ENCODE results near the gene CLASP2.
"Not testable (repeated sequence)": the region's sequence is repeated elsewhere in the genome, so short reads cannot be mapped to it uniquely, and the experiment has no call there.

CLASP2 gene

DNA sequence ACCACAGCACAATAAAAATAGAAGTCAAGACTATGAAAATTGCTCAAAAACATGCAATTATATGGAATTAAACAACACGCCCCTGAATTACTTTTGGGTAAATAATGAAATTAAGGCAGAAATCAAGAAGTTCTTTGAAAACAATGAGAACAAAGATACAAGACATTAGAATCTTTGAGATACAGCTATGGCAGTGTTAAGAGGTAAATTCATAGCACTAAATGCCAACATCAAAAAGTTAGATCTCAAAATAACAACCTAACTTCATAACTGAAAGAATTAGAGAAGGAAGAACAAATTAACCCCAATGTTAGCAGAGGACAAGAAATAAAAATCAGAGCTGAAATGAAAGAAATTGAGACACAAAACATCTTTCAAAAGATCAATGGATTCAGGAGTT, 191.3 kb downstream of the CLASP2 start:
- DNase-seq: no peak

DNA sequence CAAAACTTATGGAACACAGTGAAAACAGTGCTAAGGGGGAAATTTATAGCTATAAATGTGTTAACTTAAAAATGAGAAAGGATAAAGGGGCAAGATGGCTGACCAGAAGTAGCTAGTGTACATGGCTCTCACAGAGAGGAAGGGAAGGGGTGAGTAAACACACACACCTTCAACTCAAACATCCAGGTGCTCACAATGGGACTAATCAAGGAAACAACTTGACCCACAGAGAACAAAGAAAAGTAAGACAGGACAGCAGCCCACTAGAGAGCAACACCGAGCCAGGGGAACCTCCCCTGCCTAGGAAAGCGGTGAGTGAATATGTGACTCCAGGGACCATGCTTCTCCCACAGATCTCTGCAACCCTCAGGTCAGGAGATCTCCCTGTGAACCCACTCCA, 192.8 kb downstream of the CLASP2 start:
- no peak for DNase-seq

DNA sequence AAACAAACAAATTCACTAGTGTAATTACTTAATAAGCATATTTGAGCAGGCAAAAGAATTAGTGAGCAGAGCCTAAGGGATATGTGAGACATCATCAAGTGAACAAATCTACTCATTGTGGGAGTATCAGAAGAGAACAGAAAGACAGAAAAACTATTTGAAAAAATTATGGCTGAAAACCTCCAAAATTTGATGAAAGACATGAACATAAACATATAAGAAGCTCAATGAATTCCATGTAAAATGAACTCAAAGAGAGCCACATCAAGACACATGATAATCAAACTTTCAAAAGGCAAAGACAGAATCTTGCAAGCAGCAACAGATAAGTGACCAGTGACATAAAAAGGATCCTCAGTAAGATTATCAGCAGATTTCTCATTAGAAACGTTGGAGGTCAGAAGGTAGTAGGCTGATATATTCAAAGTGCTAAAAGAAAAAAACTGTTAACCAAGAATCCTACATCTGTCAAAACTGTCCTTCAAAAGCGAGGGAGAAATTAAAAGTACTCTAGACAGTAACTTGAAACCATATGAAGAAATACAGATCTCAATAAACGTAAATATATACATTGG, 194.9 kb downstream of the CLASP2 start:
- no peak for DNase-seq

DNA sequence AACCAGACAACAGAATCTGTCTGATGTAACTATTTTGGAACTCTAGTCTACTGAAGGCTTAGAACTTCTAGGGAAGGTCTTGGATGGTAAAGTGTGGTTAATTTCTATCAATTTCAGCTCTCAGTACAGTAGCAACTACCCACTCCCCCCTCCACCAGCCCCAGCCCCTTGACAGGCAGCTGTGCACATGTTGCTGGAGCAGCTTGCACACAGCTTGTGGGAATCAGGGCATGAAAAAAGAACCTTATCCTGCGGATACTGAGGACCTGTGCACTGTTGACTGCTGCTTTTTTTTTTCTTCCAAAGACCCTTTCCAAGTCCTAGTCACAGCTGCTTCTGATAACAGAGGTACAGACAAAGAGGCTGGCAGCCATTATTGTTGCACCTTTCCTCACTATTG, 196.3 kb downstream of the CLASP2 start:
- no peak for DNase-seq

DNA sequence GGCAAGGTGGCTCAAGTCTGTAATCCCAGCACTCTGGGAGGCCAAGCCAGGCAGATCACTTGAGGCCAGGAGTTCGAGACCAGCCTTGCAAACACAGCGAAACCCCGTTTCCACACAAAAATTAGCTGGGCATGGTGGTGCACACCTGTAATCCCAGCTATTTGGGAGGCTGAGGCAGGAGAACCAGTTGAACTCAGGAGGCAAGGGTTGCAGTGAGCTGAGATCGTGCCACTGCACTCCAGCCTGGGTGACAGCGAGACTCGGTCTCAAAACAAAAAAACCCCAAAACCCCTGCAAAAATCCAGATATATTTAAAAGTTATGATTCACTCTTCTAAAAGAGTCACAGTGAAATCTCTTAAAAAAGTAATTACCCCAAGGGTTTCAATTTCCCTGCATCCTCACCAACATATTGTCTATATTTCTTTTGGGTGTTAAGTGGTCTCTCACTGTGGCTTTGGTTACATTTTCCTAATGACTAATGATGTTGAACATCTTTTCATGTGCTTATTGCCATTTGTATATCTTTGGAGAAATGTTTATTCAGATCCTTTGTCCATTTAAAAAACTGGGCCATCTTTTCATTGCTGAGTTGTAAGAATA, 204.7 kb downstream of the CLASP2 start:
- no peak for DNase-seq

DNA sequence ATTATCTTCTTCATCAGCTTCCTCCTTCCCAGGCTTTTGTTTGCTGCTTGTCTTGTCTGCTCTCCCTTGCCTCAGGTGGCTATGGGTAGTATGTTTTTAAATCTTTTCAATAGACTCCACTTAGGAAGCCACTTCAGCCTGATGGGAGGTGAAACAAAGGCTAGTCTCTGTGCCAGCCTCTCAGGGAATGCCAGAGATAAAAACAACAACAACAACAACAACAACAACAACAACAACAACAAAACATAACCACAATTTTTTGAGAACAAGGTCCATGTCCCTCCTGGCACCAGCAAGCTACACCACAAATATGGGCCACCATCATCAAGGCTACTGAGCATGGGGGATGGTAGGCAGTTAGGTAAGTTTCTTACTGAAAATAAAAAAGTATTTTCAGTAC, 213.0 kb downstream of the CLASP2 start:
- DNase-seq: no peak

DNA sequence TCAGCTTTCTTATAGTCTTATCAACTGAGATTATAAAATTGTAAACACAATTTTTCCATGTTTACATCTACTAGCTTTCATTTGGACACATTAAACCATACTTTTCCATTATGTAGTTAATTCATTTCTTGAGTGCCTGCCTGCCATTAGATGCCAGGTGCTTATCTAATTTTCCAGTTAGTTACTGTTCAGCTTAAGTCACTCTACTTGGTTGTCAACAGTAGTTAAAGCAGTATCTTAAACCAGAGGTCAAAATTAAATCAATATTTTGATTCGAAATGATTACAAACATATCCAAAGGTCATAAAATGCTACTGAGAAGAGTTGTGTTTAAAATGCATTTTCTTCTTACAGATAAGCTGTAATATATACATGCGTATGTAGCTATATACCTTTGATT, 221.6 kb downstream of the CLASP2 start:
- DNase-seq: no peak

DNA sequence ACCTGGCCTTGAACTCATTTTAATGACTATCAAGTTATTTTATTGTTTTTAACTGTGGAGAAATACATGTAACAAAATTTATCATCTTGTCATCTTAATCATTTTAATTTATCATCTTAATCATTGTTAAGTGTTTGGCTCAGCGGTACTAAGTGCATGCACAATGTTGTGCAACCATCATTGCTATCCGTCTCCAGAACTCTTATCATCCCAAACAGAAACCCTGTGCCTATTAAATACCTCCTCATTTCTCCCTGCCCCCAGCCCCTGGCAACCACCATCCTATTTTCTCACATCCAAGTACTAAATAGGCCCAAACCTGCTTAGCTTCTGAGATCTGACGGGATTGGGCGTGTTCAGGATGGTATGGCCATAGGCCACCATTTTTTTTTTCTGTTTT, 226.3 kb downstream of the CLASP2 start:
- no peak for DNase-seq

DNA sequence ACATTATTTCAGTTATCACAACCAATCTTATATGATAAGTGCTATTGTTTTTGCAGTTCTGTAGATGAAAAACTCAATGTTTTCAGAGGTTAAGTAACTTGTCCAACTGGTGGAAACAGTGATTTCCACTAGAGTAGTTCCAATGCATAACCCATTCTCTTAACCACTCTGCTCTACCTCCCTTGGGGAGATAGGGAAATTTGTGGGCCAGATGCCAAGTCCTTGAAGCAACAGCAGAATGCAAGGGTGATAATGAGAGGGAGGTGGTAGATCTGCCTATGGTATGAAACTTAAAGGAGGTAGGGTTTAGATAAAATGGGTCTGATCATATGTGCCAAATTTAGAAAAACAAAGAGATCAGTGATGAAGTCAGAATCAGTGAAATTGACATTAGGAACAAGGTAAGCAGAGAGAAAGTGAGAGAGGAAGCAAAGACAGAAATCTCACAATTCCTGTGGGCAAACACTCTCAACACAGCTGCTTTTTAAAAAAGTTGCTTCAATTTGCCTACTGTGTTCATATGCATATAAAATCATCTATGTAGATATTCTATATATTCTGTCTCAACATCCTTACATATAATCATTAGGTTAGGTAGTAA, 227.3 kb downstream of the CLASP2 start:
- no peak for DNase-seq

DNA sequence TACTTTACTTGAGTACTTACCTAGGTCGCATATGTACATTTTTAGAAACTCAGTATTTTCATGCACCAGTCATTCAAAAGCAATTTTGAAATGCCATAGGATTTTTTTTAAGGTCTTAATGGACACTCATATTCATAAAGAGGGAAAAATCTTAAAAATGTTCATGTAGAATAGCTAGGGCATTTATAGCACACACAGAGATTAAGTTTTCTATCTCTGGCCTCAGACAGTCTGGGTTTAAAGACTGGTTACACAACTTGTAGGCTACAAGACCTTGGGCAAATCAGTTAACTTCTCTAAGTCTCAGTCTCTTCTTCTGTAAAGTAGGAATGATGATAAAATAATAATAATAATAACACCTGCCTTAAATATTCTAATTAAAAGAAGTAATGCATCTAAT, 229.4 kb downstream of the CLASP2 start:
- no peak for DNase-seq

DNA sequence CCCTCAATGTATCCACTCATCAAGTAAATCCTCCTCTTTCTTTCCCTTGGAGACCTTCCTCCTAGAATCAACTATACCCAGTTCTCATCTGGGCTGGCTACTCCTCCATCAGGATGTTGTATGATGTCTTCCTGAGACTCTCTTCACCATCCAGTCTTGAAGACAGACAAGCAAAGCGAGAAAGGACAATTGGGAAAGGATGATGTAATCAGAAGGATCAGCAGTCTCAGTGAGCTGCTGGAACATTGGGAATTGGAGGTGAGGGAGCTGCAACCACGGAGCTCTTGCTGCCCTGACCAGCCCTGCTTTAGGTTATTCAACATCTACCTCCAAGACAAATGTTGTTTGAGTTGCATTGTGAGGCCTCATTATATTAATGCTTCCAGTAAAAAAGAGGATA, 229.8 kb downstream of the CLASP2 start:
- DNase-seq: no peak

DNA sequence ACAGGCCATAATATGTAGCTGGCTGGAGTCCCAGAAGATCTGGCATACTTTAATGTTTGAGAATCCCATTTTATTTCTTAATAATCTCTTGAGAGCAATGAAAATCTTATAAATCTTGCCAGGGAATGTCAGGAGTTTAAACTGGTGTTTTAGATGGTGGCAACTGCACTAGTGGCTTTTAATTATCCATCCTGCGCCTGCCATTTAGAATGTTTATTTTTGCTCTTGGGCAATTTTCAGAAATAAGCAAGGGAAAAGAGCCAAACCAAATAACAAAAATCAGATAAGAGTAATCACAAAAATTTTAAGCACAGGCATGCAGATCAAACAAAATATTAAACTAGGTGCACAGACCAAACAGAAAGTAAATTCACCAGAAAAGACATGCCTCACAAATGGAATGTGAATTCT, 235.9 kb downstream of the CLASP2 start:
- DNase-seq: no peak

DNA sequence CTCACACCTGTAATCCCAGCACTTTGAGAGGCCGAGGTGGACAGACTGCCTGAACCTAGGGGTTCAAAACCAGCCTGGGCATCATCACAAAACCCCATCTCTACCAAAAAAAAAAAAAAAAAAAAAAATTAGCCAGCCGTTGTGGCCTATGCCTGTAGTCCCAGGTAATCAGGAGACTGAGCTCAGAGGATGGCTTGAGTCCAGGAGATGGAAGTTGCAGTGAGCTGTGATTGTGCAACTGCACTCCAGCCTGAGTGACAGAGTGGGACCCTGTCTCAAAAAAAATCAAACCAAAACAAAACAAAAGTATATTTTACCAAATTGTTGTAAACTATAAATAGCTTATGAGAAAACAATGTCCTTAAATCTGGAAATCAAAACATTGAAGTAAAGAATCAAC, 243.2 kb downstream of the CLASP2 start:
- no peak for DNase-seq

DNA sequence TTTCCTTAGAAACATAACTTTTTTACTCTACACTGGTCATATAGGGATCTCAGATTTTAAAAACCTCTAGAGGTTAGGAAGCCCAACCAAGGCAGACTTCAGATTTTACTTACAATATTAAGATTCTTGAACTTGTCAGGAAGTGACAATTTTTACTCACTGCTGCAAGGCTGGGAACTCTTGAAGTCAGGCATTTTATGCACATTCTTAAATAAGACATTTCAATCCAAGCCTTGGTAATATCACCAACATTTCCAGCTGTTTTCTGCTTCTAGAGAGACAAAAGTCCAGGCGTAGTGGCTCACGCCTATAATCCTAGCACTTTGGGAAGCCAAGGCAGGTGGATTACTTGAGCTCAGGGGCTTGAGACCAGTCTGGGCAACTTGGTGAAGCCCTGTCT, 244.2 kb downstream of the CLASP2 start:
- no peak for DNase-seq

DNA sequence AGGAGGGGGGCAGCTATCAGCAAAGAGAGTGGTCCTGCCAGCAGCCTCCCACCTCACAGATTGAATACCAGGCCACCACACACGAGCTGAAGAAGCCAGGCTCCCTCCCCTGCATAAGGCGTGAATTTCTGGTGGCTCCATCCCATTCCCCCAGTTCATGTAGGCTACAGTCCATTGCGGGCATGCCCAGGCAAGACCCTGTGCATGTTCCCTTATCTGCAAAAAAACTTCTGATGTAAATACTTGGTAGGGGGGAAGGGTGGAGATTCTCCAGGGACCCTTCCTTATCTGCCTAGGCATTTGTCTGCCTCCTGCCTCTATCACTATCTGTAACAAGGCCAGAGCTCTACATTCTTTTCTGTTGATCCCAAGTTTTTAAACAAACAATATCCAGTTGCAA, 250.3 kb downstream of the CLASP2 start:
- DNase-seq: no peak

DNA sequence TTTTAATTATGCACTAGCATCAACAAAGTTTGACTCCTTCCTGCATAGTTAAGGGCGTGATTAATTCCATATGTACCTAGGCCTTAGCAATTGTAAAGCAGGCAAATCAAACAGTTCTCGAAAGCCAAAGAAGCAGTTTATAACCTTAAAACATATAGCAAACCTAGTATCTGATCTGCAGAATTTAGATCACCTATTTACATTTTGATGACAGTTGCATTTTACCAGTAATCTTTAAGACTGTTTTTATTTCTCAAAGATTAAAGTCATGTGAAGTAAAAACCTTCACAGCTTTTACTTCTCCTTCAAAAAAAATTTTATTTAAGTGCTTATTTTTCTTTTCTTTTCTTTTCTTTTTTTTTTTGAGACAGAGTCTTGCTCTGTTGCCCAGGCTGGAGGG, 257.0 kb downstream of the CLASP2 start:
- no peak for DNase-seq

DNA sequence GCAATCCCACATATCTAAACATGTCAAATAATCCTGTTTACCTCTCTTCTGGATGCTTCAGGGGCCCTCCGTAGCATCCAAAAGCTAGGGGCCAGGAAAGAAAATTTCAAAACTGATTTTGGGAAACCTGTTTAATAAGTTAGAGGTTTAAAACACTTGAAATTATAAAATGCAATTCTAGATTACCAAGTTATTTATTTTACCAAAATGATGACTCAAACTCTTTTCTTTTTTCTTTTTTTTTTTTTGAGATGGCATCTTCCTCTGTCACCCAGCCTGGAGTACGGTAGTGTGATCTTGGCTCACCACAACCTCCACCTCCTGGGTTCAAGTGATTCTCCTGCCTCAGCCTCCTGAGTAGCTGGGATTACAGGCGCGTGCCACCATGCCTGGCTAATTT, 258.5 kb downstream of the CLASP2 start:
- DNase-seq: not testable (repeated sequence)

DNA sequence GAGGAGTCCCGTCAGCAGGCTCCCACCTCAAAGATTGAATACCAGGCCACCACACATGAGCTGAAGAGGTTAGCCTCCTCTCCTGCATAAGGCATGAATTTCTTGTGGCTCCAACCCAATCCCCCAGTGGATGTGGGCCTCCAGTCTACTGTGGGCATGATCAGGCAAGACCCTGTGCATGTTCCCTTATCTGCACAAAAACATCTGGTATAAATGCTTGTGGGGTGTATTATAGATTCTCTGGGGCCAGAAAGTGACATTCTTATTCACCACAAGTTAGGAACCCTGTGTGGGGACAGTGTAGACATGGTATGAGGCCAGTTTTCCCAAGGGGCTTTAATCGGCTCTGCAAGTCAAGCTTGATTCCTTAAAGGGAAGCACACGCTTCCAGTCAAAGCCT, 259.6 kb downstream of the CLASP2 start:
- no peak for DNase-seq

DNA sequence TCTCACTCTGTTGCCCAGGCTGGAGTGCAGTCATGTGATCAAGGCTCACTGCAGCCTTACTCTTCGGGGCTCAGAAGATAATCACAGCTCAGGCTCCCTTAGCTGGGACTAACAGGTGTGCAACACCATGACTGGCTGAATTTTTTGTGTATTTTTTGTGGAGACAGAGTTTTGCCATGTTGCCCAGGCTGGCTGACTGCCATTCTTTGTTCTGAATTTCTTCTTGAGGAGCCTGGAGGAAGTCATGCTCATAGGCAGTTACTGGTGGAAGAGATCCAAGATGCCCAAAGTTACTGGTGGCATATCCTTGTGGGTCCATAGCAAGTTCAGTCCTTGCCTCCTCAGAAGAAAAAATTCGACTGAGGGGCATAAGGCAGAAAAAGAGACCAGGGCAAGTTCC, 261.3 kb downstream of the CLASP2 start:
- no peak for DNase-seq

DNA sequence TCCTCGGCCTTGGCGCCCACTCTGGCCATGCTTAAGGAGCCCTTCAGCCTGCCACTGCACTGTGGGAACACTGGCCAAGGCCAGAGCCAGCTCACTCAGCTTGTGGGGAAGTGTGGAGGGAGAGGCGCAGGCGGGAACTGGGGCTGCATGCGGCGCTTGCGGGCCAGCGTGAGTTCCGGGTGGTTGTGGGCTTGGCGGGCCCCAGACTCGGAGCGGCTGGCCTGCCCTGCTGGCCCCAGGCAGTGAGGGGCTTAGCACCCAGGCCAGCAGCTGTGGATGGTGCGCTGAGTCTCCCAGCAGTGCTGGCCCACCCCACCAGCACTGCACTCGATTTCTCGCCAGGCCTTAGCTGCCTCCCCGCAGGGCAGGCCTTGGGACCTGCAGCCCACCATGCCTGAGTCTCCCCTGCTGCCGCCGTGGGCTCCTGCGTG, 264.7 kb downstream of the CLASP2 start:
- DNase-seq: no peak

DNA sequence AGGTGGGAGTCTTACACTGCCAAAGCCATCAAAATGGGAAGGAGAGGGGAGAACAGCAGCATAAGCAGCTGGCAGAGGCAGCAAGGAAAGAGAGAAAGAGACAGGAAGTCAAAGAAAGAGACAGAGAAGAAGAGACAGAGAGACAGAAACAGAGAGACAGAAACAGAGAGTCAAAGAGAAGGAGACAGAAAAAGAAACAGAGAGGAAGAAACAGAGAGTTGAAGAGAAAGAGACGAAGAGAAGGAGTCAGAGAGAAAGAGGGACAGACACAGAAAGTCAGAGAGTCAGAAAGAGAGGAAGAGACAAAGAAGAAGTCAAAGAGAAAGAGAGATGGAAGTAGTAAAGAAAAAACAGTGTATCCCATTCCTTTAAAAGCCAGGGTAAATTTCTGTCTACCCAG, 266.1 kb downstream of the CLASP2 start:
- DNase-seq: not testable (repeated sequence)

DNA sequence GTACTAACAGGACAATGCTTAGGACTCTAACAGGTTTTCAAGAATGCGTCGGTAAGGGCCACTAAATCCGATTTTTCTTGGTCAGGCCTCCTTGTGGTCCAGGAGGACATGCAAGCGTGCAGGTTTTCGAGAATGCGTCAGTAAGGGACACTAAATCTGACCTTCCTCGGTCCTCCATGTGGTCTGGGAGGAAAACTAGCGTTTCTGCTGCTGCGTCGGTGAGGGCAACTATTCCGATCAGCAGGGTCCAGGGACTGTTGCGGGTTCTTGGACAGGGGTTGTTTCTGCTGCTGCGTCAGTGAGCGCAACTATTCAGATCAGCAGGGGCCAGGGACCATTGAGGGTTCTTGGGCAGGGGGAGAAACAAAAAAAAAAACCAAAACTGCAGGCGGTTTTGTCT, 270.1 kb downstream of the CLASP2 start:
- no peak for DNase-seq

DNA sequence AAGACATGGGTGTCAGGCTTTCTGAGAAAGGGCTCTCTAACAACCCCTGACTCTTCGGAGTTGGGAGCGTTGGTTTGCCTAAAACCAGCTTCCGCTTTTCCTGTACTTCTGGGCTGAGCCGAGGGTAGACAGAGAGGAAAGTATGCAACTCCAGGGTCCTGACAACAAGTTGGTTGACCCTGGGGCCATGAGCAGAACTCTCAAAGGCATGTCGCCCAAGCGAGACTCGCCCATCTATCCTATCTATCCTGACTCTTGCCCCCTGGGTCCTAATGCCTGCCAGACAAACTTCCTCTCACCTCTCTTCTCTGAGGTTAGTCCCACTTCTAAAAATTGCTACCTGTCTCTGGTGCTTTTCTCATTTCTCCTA, 270.8 kb downstream of the CLASP2 start:
- DNase-seq: not testable (repeated sequence)
